HepG2 (cell line): ENCODE measurements around the gene CCDC97. TPM values are rescaled to one million over a fixed set of nuclear protein-coding genes. Genes with fewer than 3 reads are reported as not detected.

ENCODE experiments used
- BRF2 ChIP-seq: sonication (generic); formaldehyde crosslinking; IDR thresholded peaks from 2 replicates; pipeline ENCODE4 v1.8.1; 2022; ENCODE audit warnings: mild to moderate bottlenecking, missing genetic modification reagents
- CREB3 ChIP-seq: sonication (generic); formaldehyde crosslinking; IDR thresholded peaks from 2 replicates; pipeline ENCODE4 v1.5.0; 2020; ENCODE audit warnings: missing genetic modification reagents
- DMAP1 ChIP-seq: IDR thresholded peaks from 2 replicates; pipeline ENCODE4 v1.6.1; 2016
- GMEB2 ChIP-seq: IDR thresholded peaks from 2 replicates; pipeline ENCODE4 v1.6.1; 2016; ENCODE audit warnings: missing biosample characterization, missing genetic modification reagents, low read depth
- HNF4A ChIP-seq: sonication (generic); formaldehyde crosslinking; IDR thresholded peaks from 2 replicates; pipeline ENCODE4 v1.4.0; 2020; ENCODE audit warnings: missing genetic modification reagents
- IRF9 ChIP-seq: sonication (generic); formaldehyde crosslinking; IDR thresholded peaks from 2 replicates; pipeline ENCODE4 v1.8.0; 2022; ENCODE audit warnings: missing genetic modification reagents, mild to moderate bottlenecking, borderline replicate concordance
- KDM5A ChIP-seq: fragments of 200-600 bp; sonication (generic); IDR thresholded peaks from 2 replicates; pipeline ENCODE4 v1.7.0; 2018; ENCODE audit warnings: antibody characterized with exemption, mild to moderate bottlenecking, low read length, borderline replicate concordance
- MLXIP ChIP-seq: sonication (generic); formaldehyde crosslinking; IDR thresholded peaks from 2 replicates; pipeline ENCODE4 v1.9.0; 2021; ENCODE audit warnings: missing genetic modification reagents, borderline replicate concordance
- NFKB2 ChIP-seq: sonication (generic); formaldehyde crosslinking; IDR thresholded peaks from 2 replicates; pipeline ENCODE4 v1.4.0; 2020; ENCODE audit warnings: missing genetic modification reagents, borderline replicate concordance
- SRSF4 ChIP-seq: fragments of 200-400 bp; formaldehyde crosslinking; IDR thresholded peaks from one replicate; pipeline ENCODE4 v1.6.1; 2018; ENCODE audit warnings: mild to moderate bottlenecking, low read depth, low read length, moderate library complexity; ENCODE audit not compliant: poor library complexity, severe bottlenecking
- ZBTB21 ChIP-seq: sonication (generic); formaldehyde crosslinking; IDR thresholded peaks from 2 replicates; pipeline ENCODE4 v1.4.0; 2020; ENCODE audit warnings: missing genetic modification reagents
- ZNF326 ChIP-seq: sonication (generic); formaldehyde crosslinking; IDR thresholded peaks from 2 replicates; pipeline ENCODE4 v1.4.0; 2020; ENCODE audit warnings: missing genetic modification reagents, borderline replicate concordance
- ZNF512 ChIP-seq: sonication (generic); formaldehyde crosslinking; IDR thresholded peaks from 2 replicates; pipeline ENCODE4 v1.4.0; 2020; ENCODE audit warnings: mild to moderate bottlenecking, missing genetic modification reagents
- ZNF569 ChIP-seq: sonication (generic); formaldehyde crosslinking; IDR thresholded peaks from 2 replicates; pipeline ENCODE4 v1.5.0; 2020; ENCODE audit warnings: mild to moderate bottlenecking, missing genetic modification reagents, moderate library complexity, borderline replicate concordance
- ZNF720 ChIP-seq: sonication (generic); formaldehyde crosslinking; IDR thresholded peaks from 2 replicates; pipeline ENCODE4 v1.4.0; 2020; ENCODE audit warnings: missing genetic modification reagents
- ZNF879 ChIP-seq: sonication (generic); formaldehyde crosslinking; IDR thresholded peaks from 2 replicates; pipeline ENCODE4 v1.8.1; 2023; ENCODE audit warnings: missing genetic modification reagents
- ZZZ3 ChIP-seq: sonication (generic); formaldehyde crosslinking; IDR thresholded peaks from 2 replicates; pipeline ENCODE4 v1.4.0; 2020; ENCODE audit warnings: missing genetic modification reagents, mild to moderate bottlenecking, borderline replicate concordance
- polyA plus RNA-seq, 8 experiments: library from polyadenylated mRNA; depleted of rRNA in 3 of 8; stranded (reverse) in 7 of 8; unstranded in 1 of 8; fragments of >200 nt; fragmentation: Illumina TruSeq in 4 of 8; extraction: Trizol in 4 of 8; gene quantifications; 2 replicates each; pipeline versions ENCODE4 v1.2.1 to v1.2.3, GENCODE V29; 2011 to 2016; ENCODE audit warnings: low read depth in 4 of 8, missing spikeins in 1 of 8, mixed read lengths in 1 of 8; ENCODE audit not compliant: insufficient read depth in 1 of 8
- total RNA-seq, 5 experiments: library from RNA; depleted of rRNA; stranded (reverse); fragments of >200 nt; fragmentation: Illumina TruSeq; extraction: Trizol; gene quantifications; 2 replicates each; pipeline ENCODE4 v1.2.3, GENCODE V29; 2016; ENCODE audit warnings: low read depth in 1 of 5

CCDC97 gene
- total and polyA plus RNA-seq, 2 of the 13 experiments (the other 11 are each of a cell fraction or from before 2014, with no cell fraction given): 6.2 to 7.3 TPM

- TF ChIP-seq ZNF512 (no peak), MLXIP (CRISPR knock-in tag) (no peak), GMEB2 (CRISPR knock-in tag) (no peak), ZBTB21 (CRISPR knock-in tag) (no peak), SRSF4 (no peak), KDM5A (no peak), ZNF720 (CRISPR knock-in tag) (no peak), IRF9 (CRISPR knock-in tag) (no peak), ZNF326 (no peak), ZZZ3 (CRISPR knock-in tag) (no peak), CREB3 (CRISPR knock-in tag) (no peak), ZNF879 (CRISPR knock-in tag) (no peak), DMAP1 (CRISPR knock-in tag) (no peak; the same call in 1 of the 2 replicates), BRF2 (no peak), HNF4A (CRISPR knock-in tag) (no peak), NFKB2 (peak; percentile 44; the same call in 1 of the 2 replicates), ZNF569 (CRISPR knock-in tag) (no peak)
Observed at GRCh38 chr19:41323430-41324125, 13.6 kb downstream of the CCDC97 start (continued).
